ENCODE data around the gene TNFSF18.

TNFSF18 gene

GRCh38 chr1:173038875-173039554 lies 11.7 kb downstream of the TNFSF18 start:
- DNase-seq = no peak

DNA sequence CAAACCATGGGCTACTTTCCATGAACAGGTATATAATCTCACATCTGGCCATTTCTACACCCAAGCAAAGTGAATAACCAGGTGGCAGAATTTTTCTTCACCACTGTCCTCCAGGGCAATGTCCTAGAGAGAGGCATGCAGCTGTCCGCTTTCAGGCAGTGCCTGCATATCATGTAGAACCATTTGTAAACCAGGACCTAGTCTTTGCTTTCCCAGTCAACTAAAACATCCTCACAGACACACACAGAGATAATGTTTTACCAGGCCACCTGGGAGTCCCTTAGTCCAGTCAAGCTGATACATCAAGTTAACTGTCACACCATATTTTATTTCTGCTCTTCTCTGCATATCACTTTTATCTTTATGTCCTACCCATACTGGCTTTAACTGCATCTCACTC lies 26.2 kb downstream of the TNFSF18 start:
- no peak for DNase-seq

DNA sequence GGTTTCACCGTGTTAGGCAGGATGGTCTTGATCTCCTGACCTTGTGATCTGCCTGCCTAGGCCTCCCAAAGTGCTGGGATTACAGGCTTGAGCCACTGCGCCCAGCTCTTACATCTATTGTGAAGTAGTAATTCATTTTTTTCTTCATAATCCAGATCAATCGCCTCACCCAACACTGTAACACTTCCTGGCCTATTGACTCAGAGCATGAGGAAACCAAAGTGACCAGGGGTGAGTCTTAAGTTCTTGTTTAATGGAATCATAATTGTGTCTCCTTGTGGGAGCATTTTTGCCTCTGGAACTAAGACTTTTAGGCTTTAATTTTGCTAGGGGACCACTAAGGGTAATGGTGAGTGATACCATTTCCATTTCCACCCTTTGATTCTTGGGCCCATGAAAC lies 27.4 kb downstream of the TNFSF18 start:
- DNase-seq = no peak

GRCh38 chr1:173020138-173020750 lies 30.5 kb downstream of the TNFSF18 start:
- no peak for DNase-seq

DNA sequence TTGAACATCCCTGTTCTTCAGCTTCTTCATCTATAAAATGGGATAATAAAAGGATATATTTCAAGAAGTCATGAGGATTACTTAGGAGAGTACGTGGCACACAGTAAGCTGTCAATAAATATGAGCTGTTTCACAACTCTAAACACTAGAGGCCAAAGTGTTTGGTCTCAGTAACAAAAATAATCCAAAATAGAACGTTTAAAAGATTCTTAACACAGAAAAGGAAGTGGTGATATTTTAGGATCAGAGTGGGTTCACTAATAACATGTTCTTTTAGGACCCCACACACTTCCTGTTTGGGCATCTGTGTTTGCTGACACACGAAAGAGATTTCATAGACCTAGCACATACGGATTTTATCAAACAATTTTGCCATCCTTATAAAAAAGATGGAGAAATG lies 32.9 kb downstream of the TNFSF18 start:
- DNase-seq = no peak

DNA sequence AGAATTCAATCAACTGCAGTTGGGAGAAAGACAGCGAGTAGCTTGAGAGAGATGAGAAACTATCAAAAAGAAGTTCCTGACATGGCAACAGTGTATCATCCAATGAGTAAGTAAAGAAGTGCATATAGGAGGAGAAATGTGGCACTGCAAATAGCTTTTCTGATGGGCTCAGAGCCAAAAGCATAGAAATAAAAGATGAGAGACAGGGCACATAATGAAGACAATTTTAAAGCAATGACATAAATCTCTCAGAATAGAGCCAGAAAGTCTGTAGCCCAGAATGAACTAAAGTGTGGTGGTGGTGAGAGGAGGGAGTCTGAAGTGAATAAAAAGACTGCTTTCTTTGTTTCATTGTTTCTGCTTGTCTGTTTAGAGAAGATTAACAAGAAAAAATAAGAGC lies 34.3 kb downstream of the TNFSF18 start:
- no peak for DNase-seq

- no peak for DNase-seq
Observed at GRCh38 chr1:173015629-173016028, 35.1 kb downstream of the TNFSF18 start.

GRCh38 chr1:173014160-173014559 lies 36.6 kb downstream of the TNFSF18 start:
- DNase-seq = no peak

DNA sequence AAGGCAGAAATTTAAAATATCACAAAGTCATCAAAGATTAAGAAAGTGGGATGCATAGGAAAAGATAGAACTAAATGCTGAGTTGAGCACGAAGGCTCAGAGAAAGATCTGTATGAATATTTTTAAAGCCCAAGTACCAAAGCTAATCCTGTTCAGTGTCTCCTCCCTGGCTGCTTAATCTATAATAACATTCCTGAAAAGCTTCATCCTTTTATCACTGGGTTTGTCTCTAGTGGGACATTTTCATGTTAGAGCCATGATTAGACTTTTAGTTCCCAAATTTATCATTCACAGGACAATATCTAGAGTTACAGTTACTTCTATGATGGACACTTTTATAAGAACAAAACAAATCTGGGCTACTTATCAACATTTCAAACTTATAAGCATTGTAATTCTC lies 38.6 kb downstream of the TNFSF18 start:
- no peak for DNase-seq

DNA sequence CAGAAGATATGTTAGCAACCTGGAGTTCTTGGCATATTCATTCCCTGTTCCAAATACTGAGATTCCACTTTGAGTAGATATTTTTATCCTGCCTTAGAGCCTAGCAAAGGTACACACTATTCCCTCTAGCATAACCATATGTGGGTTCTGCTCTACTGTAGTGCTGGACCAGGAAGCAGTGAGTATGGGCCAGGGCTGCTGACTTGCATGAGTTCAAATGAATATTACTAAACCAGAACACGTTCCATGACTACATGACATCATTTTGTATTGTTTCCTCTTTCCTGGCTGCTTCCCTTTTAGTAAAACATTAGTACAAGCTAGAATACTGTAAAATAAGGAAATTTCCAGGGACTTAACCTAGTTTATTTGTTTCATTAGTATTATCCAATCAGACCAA lies 41.1 kb downstream of the TNFSF18 start:
- no peak for DNase-seq

DNA sequence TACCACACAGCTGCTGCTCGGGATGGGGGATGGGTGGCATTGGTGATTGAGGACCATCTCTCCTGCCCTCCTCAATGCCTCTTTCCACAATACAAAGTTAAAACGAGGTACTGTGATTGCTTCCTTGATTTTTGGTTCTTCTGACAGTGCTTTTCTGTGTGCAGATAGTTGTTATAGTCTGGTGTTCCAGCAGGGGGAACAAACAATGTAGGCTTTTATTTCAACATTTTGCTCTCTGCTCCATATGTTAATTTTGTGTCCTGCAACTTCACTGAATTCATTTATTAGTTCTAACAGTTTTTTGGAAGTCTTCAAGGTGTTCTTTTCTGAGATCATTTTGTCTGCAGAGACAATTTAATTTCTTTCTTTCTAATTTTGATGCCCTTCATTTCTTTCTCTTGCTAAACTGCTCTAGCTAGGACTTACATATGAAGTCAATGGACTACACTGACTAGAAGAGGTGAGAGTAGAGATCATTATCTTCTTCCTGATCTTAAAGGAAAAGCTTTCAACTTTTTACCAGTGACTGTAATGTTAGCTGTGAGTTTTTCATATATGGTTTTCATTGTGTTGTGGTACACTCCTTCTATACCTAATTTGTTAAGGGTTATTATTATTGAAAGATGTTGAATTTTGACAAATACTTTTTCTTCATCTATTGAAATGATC lies 45.4 kb downstream of the TNFSF18 start:
- DNase-seq = no peak

DNA sequence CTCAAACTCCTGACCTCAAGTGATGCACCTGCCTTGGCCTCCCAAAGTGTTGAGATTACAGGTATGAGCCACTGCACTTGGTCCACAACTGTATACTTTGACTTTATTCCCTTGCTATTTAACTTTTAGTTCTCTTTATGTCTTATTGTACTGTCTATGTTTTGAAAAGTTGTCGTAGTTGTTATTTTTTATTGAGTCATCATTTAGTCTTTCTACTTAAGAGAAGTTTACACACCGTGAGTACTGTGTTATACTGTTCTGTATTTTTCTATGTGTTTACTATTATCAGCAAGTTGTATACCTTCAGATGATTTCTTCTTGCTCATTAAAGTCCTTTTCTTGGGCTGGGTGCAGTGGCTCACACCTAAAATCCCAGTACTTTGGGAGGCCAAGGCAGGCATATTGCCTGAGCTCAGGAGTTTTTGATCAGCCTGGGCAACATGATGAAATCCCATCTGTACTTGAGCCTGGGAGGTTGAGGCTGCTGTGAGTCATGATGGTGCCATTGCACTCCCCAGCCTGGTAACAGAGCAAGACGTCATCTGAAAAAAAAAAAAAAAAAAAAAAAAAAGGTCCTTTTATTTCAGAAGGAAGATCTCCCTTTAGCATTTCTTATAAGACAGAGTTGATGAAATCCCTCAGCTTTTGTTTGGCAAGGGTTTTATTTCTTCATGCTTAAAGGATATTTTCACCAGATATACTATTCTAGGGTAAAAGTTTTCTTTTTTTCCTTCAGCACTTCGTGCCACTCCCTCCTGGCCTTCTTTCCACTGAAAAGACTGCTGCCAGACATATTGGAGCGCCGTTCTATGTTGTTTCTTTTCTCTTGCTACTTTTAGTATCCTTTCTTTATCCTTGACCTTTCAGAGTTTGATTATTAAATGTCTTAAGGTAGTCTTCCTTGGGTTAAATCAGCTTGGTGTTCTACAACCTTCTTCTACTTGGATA lies 47.6 kb downstream of the TNFSF18 start:
- DNase-seq = no peak

- DNase-seq = no peak
Observed at GRCh38 chr1:172999349-172999748, 51.4 kb downstream of the TNFSF18 start.

GRCh38 chr1:172997941-172998361 lies 52.8 kb downstream of the TNFSF18 start:
- no peak for DNase-seq

GRCh38 chr1:172993640-172994039 lies 57.1 kb downstream of the TNFSF18 start:
- DNase-seq = no peak

DNA sequence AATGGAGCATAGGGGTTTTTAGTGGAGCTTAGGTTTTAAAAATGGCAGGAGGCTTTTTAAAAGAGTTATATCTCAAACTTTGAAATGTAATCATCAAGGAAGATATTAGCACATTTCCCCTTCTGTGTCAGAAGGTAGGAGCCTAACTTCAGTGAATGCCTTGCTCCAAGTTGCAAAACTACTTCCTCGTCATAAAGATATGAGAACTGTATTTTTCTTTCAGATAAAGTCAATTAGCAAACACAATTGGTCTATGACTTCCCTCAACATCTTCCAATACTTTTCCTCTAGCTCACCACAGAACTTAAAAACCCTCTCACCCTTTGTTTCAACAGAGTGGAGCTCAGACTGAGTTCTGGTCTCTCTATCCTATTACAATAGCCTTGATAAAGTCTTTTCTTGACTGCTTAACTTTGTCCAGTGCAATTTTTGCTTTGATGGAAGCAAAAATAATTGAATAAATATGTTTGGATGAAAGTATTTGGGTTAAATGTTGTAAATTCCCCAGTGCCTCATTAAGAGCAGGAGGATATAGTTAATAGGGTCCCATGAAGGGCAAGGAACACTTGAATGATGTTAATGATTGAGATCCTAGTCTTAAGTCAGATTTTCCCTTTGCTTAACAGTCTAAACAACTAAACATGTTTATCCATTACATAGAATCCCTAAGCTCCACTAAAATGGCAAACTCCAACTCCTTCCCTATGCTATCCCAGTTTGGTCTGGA lies 58.9 kb downstream of the TNFSF18 start:
- no peak for DNase-seq

GRCh38 chr1:172990598-172991215 lies 60.0 kb downstream of the TNFSF18 start:
- no peak for DNase-seq

Data from T-helper 2 cell (primary cell).